Fibroblast of lung (primary cell): ENCODE measurements around the gene HSPA9.

Experiments used
- EZH2 ChIP-seq: IDR thresholded peaks from 2 replicates; pipeline ENCODE4 v1.5.1; 2012; ENCODE audit warnings: low read length, control low read depth, mild to moderate bottlenecking; ENCODE audit errors: missing control alignments
- TF ChIP-seq, protein P1 (sequence below), 2 donors: IDR thresholded peaks in 1 of 2; conservative IDR thresholded peaks in 1 of 2; 1 replicate in 1 of 2; 2 replicates in 1 of 2; pipeline ENCODE4 v1.5.1; 2011 to 2012; ENCODE audit warnings: low read length in 2 of 2, control low read depth in 1 of 2, inconsistent platforms in 1 of 2, low read depth in 1 of 2, mild to moderate bottlenecking in 1 of 2

DNA sequence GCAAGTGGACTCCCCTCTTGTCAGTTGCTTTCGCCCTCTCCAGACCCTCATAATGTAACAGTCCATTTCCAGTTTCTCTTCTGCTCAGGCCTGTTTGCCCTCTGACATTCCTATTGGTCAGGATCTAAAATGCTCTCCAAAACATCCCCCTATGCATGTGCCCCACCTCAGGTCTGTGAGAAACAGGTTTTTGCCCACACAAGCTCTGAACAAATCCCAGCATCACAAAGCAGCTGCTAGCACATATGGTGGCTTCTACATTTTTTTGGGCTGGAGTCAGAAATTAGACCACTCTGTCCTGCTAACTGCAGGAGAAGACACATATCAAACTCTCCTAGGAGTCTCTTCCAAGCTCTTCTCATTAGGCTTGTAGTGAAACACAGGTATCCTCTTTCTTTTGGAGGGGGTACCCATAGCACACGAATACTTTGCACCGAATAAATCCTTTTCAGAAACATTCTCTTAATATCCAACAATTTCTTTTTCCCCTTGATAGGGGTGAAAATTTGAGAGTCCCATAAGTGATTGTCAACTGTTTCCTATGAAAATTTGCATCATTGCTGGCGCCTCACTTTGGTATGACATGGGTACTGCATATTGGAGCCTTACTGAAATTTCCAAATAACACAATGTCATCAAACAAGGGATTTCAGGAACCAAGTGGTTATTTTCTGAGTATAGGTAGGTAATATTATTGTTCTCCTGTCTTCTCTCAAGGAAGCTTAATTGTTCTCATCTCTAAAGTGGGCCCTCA, 19.3 kb upstream of the HSPA9 start:
- TF ChIP-seq, protein P1, sequence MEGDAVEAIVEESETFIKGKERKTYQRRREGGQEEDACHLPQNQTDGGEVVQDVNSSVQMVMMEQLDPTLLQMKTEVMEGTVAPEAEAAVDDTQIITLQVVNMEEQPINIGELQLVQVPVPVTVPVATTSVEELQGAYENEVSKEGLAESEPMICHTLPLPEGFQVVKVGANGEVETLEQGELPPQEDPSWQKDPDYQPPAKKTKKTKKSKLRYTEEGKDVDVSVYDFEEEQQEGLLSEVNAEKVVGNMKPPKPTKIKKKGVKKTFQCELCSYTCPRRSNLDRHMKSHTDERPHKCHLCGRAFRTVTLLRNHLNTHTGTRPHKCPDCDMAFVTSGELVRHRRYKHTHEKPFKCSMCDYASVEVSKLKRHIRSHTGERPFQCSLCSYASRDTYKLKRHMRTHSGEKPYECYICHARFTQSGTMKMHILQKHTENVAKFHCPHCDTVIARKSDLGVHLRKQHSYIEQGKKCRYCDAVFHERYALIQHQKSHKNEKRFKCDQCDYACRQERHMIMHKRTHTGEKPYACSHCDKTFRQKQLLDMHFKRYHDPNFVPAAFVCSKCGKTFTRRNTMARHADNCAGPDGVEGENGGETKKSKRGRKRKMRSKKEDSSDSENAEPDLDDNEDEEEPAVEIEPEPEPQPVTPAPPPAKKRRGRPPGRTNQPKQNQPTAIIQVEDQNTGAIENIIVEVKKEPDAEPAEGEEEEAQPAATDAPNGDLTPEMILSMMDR (conservative IDR thresholded peaks at IDR 0.05 in 1 of 2, IDR thresholded peaks at IDR 0.05 in 1 of 2; ENCODE audit: low read depth in 1 of 2, low read length in 2 of 2), result peak in 1 of 2 donors; percentile 44
- no peak for TF ChIP-seq EZH2
